ENCODE results near the gene OLFML2A. TPM values are rescaled to one million over a fixed set of nuclear protein-coding genes. Genes with fewer than 3 reads are reported as not detected.

OLFML2A gene
- total and polyA plus RNA-seq, 2 of the 13 experiments (the other 11 are each of a cell fraction or from before 2014, with no cell fraction given): 0.01 to 0.02 TPM

- ChIA-PET CTCF (ENCODE audit: low intra/inter-chr PET ratio, low total read pairs) (interaction anchor here (4.0 kb wide), 1 partner anchor 72 kb away, joined by 18 read pairs; the partner anchor contains the start of gene WDR38), POLR2A (interaction anchor here (1.1 to 1.4 kb wide), 6 partner anchors 15 to 82 kb away, joined by 3 to 7 read pairs (median 4); partner anchors contain the start of genes ARPC5L and WDR38)
- Histone ChIP-seq H3K27ac (ENCODE audit: extremely low read length, insufficient read depth, low read length) (no peak overlapping the region), H3K9me3 (ENCODE audit: low read length) (no peaks in the 10 kb centered on the region), H3K9ac (ENCODE audit: insufficient read depth, low read depth, low read length) (no peak overlapping the region), H3K36me3 (replicated peaks in 1 of 2; ENCODE audit: control insufficient read depth in 1 of 2, insufficient read depth in 2 of 2, low read length in 2 of 2) (no peaks in the 10 kb centered on the region), H3K27me3 (ENCODE audit: control insufficient read depth in 1 of 2, insufficient read depth in 2 of 2, low read length in 2 of 2) (peaks cover 2 to 20% of the 10 kb centered on the region in 2 experiments; a peak in 4 of 5 replicates), H2AFZ (ENCODE audit: low read length) (no peak overlapping the region), H3K4me3 (replicated peaks in 1 of 3; ENCODE audit: insufficient read depth in 1 of 3, low read depth in 2 of 3, low read length in 3 of 3) (no peak overlapping the region), H3K4me2 (ENCODE audit: low read depth, low read length) (peak overlapping the region; percentile 1; the same call in 1 of the 2 replicates), H3K4me1 (ENCODE audit: insufficient read depth, low read length) (peaks cover 46% of the 10 kb centered on the region), H4K20me1 (ENCODE audit: insufficient read depth, low read length) (no peaks in the 10 kb centered on the region), H3K79me2 (ENCODE audit: insufficient read depth, low read length) (no peaks in the 10 kb centered on the region)
- DNase-seq (ENCODE audit: low spot score) (no peak), FAIRE-seq (no peak), ATAC-seq (peak; percentile 19; the same call in 2 of the 3 replicates)
- 25% methylated on average over 3 of the region's 14 CpGs for WGBS (ENCODE audit: low lambda C conversion rate)
- BruUV-seq (replicated peaks): no TSS peak
- in situ Hi-C loops (cut with HindIII; ENCODE audit: extremely low pct_ligation_motif_present, low pct_unique_long_range_greater_than_20kb): no loop called here
- intact Hi-C loops (cut with micrococcal nuclease; ENCODE audit: unreplicated experiment): no loop called here
- TF ChIP-seq ZSCAN5A (CRISPR knock-in tag; IDR thresholded peaks at IDR 0.05; ENCODE audit: borderline replicate concordance) (no peak), ZBTB49 (CRISPR knock-in tag; IDR thresholded peaks at IDR 0.05; ENCODE audit: borderline replicate concordance) (no peak), CENPX (CRISPR knock-in tag; IDR thresholded peaks at IDR 0.05) (no peak), LBX2 (CRISPR knock-in tag; IDR thresholded peaks at IDR 0.05; ENCODE audit: borderline replicate concordance) (no peak), ZNF629 (CRISPR knock-in tag; conservative IDR thresholded peaks at IDR 0.05) (no peak), MAFF (IDR thresholded peaks at IDR 0.05; ENCODE audit: low read depth, low read length) (no peak), SRF (IDR thresholded peaks at IDR 0.05; ENCODE audit: low read depth, low read length) (no peak), KIAA2018 (CRISPR knock-in tag; IDR thresholded peaks at IDR 0.05; ENCODE audit: borderline replicate concordance) (no peak)
Measured at GRCh38 chr9:124780060-124780756, 3.3 kb downstream of the OLFML2A start.

Measured in HepG2 (cell line).